ENCODE data around the gene TRAPPC12. TPM values are rescaled to one million over a fixed set of nuclear protein-coding genes. Genes with fewer than 3 reads are reported as not detected.

Gene TRAPPC12
- total RNA-seq, 1 experiment from 2014 or later = 86.2 TPM

DNA sequence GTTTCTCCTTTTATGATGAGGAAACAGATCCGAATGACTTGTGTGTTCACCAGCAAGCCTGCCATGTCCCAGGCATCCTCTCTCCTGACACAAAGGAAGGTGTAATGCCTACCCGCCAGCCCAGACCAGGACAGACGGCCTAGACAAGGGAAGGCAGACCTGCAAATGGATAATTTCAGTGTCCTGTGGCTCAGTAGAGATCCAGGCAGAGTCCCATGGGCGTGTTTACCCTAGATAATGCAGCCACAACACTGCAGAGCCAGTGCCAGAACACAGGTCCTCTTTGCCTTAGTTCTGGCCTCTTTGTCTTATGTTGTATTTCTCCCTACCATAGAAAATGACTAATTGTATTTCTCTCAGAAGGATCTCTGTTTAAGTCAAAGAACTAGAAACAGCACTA is 12.7 kb downstream of the TRAPPC12 start:
- Histone ChIP-seq H3K4me3 (ENCODE audit: low read length) (no peak overlapping the region), H3K36me3 (ENCODE audit: low read depth, low read length) (peaks cover 63% of the 10 kb centered on the region), H3K9me2 (replicated peaks; ENCODE audit: low read length) (no peaks in the 10 kb centered on the region), H3K9me3 (ENCODE audit: low read length) (peaks cover 20% of the 10 kb centered on the region), H3K4me2 (ENCODE audit: low read length) (no peak overlapping the region), H2AFZ (ENCODE audit: low read length) (no peak overlapping the region), H3K9ac (ENCODE audit: low read length) (no peak overlapping the region), H3K4me1 (ENCODE audit: insufficient read depth, low read length) (no peaks in the 10 kb centered on the region), H4K20me1 (ENCODE audit: low read length) (no peaks in the 10 kb centered on the region), H3F3A (ENCODE audit: low read length, unreplicated experiment) (no peaks in the 10 kb centered on the region), H3K27ac (ENCODE audit: low read length) (no peak overlapping the region), H3K79me2 (ENCODE audit: low read length) (peaks cover 69% of the 10 kb centered on the region), H3K27me3 (ENCODE audit: low read length) (no peaks in the 10 kb centered on the region)
- no TSS peak for BruUV-seq (replicated peaks)
- POLR2A ChIA-PET (ENCODE audit: unreplicated experiment) = no interaction called here
- intact Hi-C loops (cut with micrococcal nuclease) = no loop called here
- CTCF ChIA-PET = no interaction called here
- DNase-seq (no peak), ATAC-seq (no peak)
- TF ChIP-seq, protein P1, sequence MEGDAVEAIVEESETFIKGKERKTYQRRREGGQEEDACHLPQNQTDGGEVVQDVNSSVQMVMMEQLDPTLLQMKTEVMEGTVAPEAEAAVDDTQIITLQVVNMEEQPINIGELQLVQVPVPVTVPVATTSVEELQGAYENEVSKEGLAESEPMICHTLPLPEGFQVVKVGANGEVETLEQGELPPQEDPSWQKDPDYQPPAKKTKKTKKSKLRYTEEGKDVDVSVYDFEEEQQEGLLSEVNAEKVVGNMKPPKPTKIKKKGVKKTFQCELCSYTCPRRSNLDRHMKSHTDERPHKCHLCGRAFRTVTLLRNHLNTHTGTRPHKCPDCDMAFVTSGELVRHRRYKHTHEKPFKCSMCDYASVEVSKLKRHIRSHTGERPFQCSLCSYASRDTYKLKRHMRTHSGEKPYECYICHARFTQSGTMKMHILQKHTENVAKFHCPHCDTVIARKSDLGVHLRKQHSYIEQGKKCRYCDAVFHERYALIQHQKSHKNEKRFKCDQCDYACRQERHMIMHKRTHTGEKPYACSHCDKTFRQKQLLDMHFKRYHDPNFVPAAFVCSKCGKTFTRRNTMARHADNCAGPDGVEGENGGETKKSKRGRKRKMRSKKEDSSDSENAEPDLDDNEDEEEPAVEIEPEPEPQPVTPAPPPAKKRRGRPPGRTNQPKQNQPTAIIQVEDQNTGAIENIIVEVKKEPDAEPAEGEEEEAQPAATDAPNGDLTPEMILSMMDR (conservative IDR thresholded peaks at IDR 0.05; ENCODE audit: low read depth, low read length) = no peak
- TF ChIP-seq EZH2 (IDR thresholded peaks at IDR 0.05; ENCODE audit: low read length, unreplicated experiment) (no peak), EZH2phosphoT487 (IDR thresholded peaks at IDR 0.05; ENCODE audit: borderline replicate concordance, low read length) (no peak)

DNA sequence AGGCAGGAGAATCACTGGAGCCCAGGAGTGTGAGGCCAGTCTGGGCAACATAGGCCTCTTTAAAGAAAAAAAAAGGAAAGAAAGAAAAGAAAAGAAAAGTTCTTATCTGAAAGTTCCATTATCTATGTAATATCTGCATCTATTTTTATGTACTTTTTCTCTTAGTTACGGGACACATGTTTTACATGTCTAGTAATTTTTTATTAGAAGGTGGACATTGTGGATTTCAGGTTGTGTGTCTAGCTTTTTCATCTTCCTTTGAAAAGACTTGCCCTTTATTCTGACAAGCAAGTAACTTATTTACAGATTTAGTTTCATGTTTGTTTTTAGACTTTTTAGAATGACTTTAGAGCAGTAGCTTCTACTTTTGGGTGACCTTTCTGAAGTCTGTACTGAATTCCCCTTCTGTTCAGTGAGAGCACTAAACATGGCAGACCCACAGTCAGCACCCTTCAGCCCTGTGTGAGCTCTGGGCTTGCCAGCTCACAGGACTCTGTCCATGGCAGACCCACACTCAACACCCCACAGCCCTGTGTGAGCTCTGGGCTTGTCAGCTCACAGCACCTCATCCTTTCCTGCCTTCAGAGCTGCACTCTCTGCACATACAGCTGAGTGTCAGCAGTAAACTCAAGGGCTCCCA is 17.5 kb downstream of the TRAPPC12 start:
- H3K27me3 ChIP-seq (ENCODE audit: low read length) = no peaks in the 10 kb centered on the region
- CTCF ChIA-PET = no interaction called here
- H4K20me1 ChIP-seq (ENCODE audit: low read length) = no peaks in the 10 kb centered on the region
- no peak overlapping the region for H3K4me3 ChIP-seq (ENCODE audit: low read length)
- ATAC-seq = no peak
- BruUV-seq (replicated peaks) = no TSS peak
- H3K9ac ChIP-seq (ENCODE audit: low read length) = no peak overlapping the region
- no peaks in the 10 kb centered on the region for H3K4me1 ChIP-seq (ENCODE audit: insufficient read depth, low read length)
- H3K9me2 ChIP-seq (replicated peaks; ENCODE audit: low read length) = no peaks in the 10 kb centered on the region
- POLR2A ChIA-PET (ENCODE audit: unreplicated experiment) = no interaction called here
- H3F3A ChIP-seq (ENCODE audit: low read length, unreplicated experiment) = no peaks in the 10 kb centered on the region
- no peak overlapping the region for H3K4me2 ChIP-seq (ENCODE audit: low read length)
- no peak for TF ChIP-seq EZH2 (IDR thresholded peaks at IDR 0.05; ENCODE audit: low read length, unreplicated experiment)
- TF ChIP-seq EZH2phosphoT487 (IDR thresholded peaks at IDR 0.05; ENCODE audit: borderline replicate concordance, low read length) = no peak
- TF ChIP-seq, protein P1 (conservative IDR thresholded peaks at IDR 0.05; ENCODE audit: low read depth, low read length) = no peak
- H3K79me2 ChIP-seq (ENCODE audit: low read length) = peaks cover 58% of the 10 kb centered on the region
- no peak overlapping the region for H2AFZ ChIP-seq (ENCODE audit: low read length)
- intact Hi-C loops (cut with micrococcal nuclease) = no loop called here
- no peak for DNase-seq
- no peak overlapping the region for H3K27ac ChIP-seq (ENCODE audit: low read length)
- H3K36me3 ChIP-seq (ENCODE audit: low read depth, low read length) = peaks cover 62% of the 10 kb centered on the region
- H3K9me3 ChIP-seq (ENCODE audit: low read length) = peaks cover 20% of the 10 kb centered on the region

DNA sequence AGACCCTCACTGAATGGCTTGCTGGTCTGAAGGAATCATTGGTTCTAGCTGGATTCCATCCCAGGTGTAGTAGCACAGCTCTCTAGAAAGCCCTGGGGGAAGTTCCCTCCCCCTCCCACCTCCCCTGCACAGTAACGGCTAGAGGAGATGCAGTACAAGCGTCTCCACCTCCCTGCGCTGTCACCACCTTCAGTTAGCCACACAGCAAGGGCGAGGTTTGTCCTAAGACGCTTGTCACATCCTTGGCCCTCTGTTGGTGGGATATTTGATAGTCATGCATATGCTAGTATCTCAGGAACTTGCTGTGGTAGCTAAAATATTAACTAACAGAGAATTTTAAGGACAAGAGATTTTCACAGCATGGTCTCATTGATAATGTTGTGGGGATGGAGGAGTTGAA is 19.4 kb downstream of the TRAPPC12 start:
- H3K9me2 ChIP-seq (replicated peaks; ENCODE audit: low read length) = no peaks in the 10 kb centered on the region
- H4K20me1 ChIP-seq (ENCODE audit: low read length) = no peaks in the 10 kb centered on the region
- H3F3A ChIP-seq (ENCODE audit: low read length, unreplicated experiment) = no peaks in the 10 kb centered on the region
- intact Hi-C loops (cut with micrococcal nuclease) = no loop called here
- TF ChIP-seq, protein P1 (conservative IDR thresholded peaks at IDR 0.05; ENCODE audit: low read depth, low read length) = no peak
- TF ChIP-seq EZH2phosphoT487 (IDR thresholded peaks at IDR 0.05; ENCODE audit: borderline replicate concordance, low read length) (no peak), EZH2 (IDR thresholded peaks at IDR 0.05; ENCODE audit: low read length, unreplicated experiment) (no peak)
- no peaks in the 10 kb centered on the region for H3K4me1 ChIP-seq (ENCODE audit: insufficient read depth, low read length)
- no peak overlapping the region for H3K4me3 ChIP-seq (ENCODE audit: low read length)
- CTCF ChIA-PET = no interaction called here
- peaks cover 20% of the 10 kb centered on the region for H3K9me3 ChIP-seq (ENCODE audit: low read length)
- ATAC-seq (no peak; the same call in 1 of the 2 replicates), DNase-seq (no peak)
- H2AFZ ChIP-seq (ENCODE audit: low read length) = no peak overlapping the region
- H3K27ac ChIP-seq (ENCODE audit: low read length) = no peak overlapping the region
- H3K4me2 ChIP-seq (ENCODE audit: low read length) = no peak overlapping the region
- H3K36me3 ChIP-seq (ENCODE audit: low read depth, low read length) = peaks cover 60% of the 10 kb centered on the region
- no peaks in the 10 kb centered on the region for H3K27me3 ChIP-seq (ENCODE audit: low read length)
- BruUV-seq (replicated peaks) = no TSS peak
- H3K79me2 ChIP-seq (ENCODE audit: low read length) = peaks cover 48% of the 10 kb centered on the region
- POLR2A ChIA-PET (ENCODE audit: unreplicated experiment) = no interaction called here
- H3K9ac ChIP-seq (ENCODE audit: low read length) = no peak overlapping the region

Measured in PC-3 (cell line).